IMR-90 (cell line): Measurements from ENCODE around the gene CREB1.

Experiments used
- BHLHE40 ChIP-seq: fragments of 150-350 bp; IDR thresholded peaks from 2 replicates; pipeline ENCODE4 v1.6.1; 2016; ENCODE audit warnings: mild to moderate bottlenecking, low read depth, low read length
- CEBPB ChIP-seq: IDR thresholded peaks from 2 replicates; pipeline ENCODE4 v1.6.1; 2012; ENCODE audit warnings: low read depth, low read length, improper control_type of control experiment
- CHD1 ChIP-seq: IDR thresholded peaks from 2 replicates; pipeline ENCODE4 v1.6.1; 2012; ENCODE audit warnings: low read depth, low read length, improper control_type of control experiment
- FOS ChIP-seq: fragments of 150-350 bp; IDR thresholded peaks from 2 replicates; pipeline ENCODE4 v1.6.1; 2016; ENCODE audit warnings: low read depth, low read length
- MAFK ChIP-seq: IDR thresholded peaks from 2 replicates; pipeline ENCODE4 v1.6.1; 2012; ENCODE audit warnings: low read depth, low read length, improper control_type of control experiment
- MAZ ChIP-seq: IDR thresholded peaks from 2 replicates; pipeline ENCODE4 v1.6.1; 2012; ENCODE audit warnings: low read depth, mild to moderate bottlenecking, low read length, improper control_type of control experiment, moderate library complexity, borderline replicate concordance
- MXI1 ChIP-seq: IDR thresholded peaks from 2 replicates; pipeline ENCODE4 v1.6.1; 2012; ENCODE audit warnings: low read depth, mild to moderate bottlenecking, low read length, moderate library complexity, borderline replicate concordance
- POLR2A ChIP-seq: IDR thresholded peaks from 2 replicates; pipeline ENCODE4 v1.6.1; 2012; ENCODE audit warnings: mild to moderate bottlenecking, low read depth, low read length
- RAD21 ChIP-seq: IDR thresholded peaks from 2 replicates; pipeline ENCODE4 v1.6.1; 2012; ENCODE audit warnings: low read length, improper control_type of control experiment
- RCOR1 ChIP-seq: IDR thresholded peaks from 2 replicates; pipeline ENCODE4 v1.6.1; 2012; ENCODE audit warnings: mild to moderate bottlenecking, low read length, improper control_type of control experiment; ENCODE audit not compliant: insufficient replicate concordance
- RFX5 ChIP-seq: IDR thresholded peaks from 2 replicates; pipeline ENCODE4 v1.8.0; 2012; ENCODE audit warnings: low read depth, mild to moderate bottlenecking, low read length, moderate library complexity
- SMC3 ChIP-seq: fragments of 150-350 bp; IDR thresholded peaks from 2 replicates; pipeline ENCODE4 v1.6.1; 2016; ENCODE audit warnings: low read depth, mild to moderate bottlenecking, antibody characterized with exemption, low read length, moderate library complexity
- USF2 ChIP-seq: fragments of 150-350 bp; IDR thresholded peaks from 2 replicates; pipeline ENCODE4 v1.6.1; 2017; ENCODE audit warnings: mild to moderate bottlenecking, antibody characterized with exemption, low read length, low read depth
- TF ChIP-seq, protein P1 (sequence below): conservative IDR thresholded peaks from 2 replicates; pipeline ENCODE4 v1.5.1; 2012; ENCODE audit warnings: mild to moderate bottlenecking, low read depth, low read length, improper control_type of control experiment

DNA sequence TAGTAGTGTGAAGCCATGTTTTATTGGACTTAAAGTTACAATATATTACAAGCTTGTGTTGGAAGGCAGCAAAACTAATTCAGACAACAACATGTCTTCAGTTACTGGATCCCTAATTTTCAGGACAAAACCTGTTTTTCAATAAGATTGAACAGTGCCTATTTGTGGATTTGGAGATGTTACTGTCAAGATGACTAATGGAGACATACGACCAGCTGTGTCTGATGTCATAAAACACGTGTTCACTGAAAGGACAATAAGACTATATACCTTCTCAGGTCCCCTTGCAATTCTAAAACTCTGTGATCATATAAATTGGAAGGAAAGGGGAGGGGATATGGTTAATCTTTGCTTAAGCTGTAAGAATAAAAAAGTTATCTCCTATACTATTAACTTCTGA, 73.7 kb downstream of the CREB1 start:
- TF ChIP-seq, protein P1, sequence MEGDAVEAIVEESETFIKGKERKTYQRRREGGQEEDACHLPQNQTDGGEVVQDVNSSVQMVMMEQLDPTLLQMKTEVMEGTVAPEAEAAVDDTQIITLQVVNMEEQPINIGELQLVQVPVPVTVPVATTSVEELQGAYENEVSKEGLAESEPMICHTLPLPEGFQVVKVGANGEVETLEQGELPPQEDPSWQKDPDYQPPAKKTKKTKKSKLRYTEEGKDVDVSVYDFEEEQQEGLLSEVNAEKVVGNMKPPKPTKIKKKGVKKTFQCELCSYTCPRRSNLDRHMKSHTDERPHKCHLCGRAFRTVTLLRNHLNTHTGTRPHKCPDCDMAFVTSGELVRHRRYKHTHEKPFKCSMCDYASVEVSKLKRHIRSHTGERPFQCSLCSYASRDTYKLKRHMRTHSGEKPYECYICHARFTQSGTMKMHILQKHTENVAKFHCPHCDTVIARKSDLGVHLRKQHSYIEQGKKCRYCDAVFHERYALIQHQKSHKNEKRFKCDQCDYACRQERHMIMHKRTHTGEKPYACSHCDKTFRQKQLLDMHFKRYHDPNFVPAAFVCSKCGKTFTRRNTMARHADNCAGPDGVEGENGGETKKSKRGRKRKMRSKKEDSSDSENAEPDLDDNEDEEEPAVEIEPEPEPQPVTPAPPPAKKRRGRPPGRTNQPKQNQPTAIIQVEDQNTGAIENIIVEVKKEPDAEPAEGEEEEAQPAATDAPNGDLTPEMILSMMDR, result no peak
- TF ChIP-seq SMC3 (no peak), RCOR1 (no peak), POLR2A (no peak), MXI1 (no peak), RAD21 (no peak), CHD1 (no peak), CEBPB (no peak), USF2 (no peak), MAZ (no peak), BHLHE40 (no peak), FOS (no peak), RFX5 (no peak), MAFK (no peak)
